ENCODE measurements around the gene MYO1C. TPM values are rescaled to one million over a fixed set of nuclear protein-coding genes. Genes with fewer than 3 reads are reported as not detected.

The MYO1C gene
- total and polyA plus RNA-seq, 2 experiments from 2014 or later = 197 to 218 TPM

GRCh38 chr17:1434150-1434549 lies 58.3 kb downstream of the MYO1C start:
- Histone ChIP-seq H3K27me3 (replicated peaks; ENCODE audit: insufficient read depth) (no peaks in the 10 kb centered on the region), H3K9me3 (ENCODE audit: low read depth) (no peaks in the 10 kb centered on the region), H3K4me1 (ENCODE audit: insufficient read depth) (peaks cover 15% of the 10 kb centered on the region), H3K79me2 (ENCODE audit: insufficient read depth) (peaks cover 100% of the 10 kb centered on the region), H3K36me3 (ENCODE audit: low read depth) (peaks cover 24% of the 10 kb centered on the region), H3K4me2 (ENCODE audit: unreplicated experiment) (no peak overlapping the region), H2AFZ (no peak overlapping the region), H3F3A (ENCODE audit: insufficient read depth) (peaks cover 24% of the 10 kb centered on the region), H3K27ac (no peak overlapping the region), H4K20me1 (ENCODE audit: insufficient read depth) (0 out of 2 replicates have a peak, but pooled peaks cover 17% of the 10 kb centered on the region), H3K4me3 (no peak overlapping the region), H3K9me2 (ENCODE audit: insufficient read depth) (no peaks in the 10 kb centered on the region), H3K9ac (no peak overlapping the region)
- DNase-seq = no peak
- in situ Hi-C loops (cut with MboI) = no loop called here
- 93 to 100% methylated on average over 3 of the region's 3 CpGs for WGBS, 2 experiments (ENCODE audit: low coverage in 1 of 2, low lambda C conversion rate in 2 of 2, missing lambda C conversion rate in 2 of 2)
- no peak for TF ChIP-seq EZH2 (IDR thresholded peaks at IDR 0.05; ENCODE audit: insufficient read depth, poor library complexity, severe bottlenecking)
- no peak for TF ChIP-seq EZH2phosphoT487 (IDR thresholded peaks at IDR 0.05; ENCODE audit: insufficient read depth, low read depth)

GRCh38 chr17:1431631-1432104 lies 60.8 kb downstream of the MYO1C start:
- no peaks in the 10 kb centered on the region for H3K9me3 ChIP-seq (ENCODE audit: low read depth)
- no peak overlapping the region for H3K27ac ChIP-seq
- H3K9ac ChIP-seq = no peak overlapping the region
- in situ Hi-C loops (cut with MboI) = no loop called here
- 0 out of 2 replicates have a peak, but pooled peaks cover 13% of the 10 kb centered on the region for H4K20me1 ChIP-seq (ENCODE audit: insufficient read depth)
- WGBS, 2 experiments (ENCODE audit: low coverage in 1 of 2, low lambda C conversion rate in 2 of 2, missing lambda C conversion rate in 2 of 2) = 98 to 100% methylated on average over 2 of the region's 2 CpGs
- no peak for DNase-seq
- no peaks in the 10 kb centered on the region for H3K4me1 ChIP-seq (ENCODE audit: insufficient read depth)
- no peak overlapping the region for H3K4me2 ChIP-seq (ENCODE audit: unreplicated experiment)
- no peaks in the 10 kb centered on the region for H3K27me3 ChIP-seq (replicated peaks; ENCODE audit: insufficient read depth)
- no peaks in the 10 kb centered on the region for H3K9me2 ChIP-seq (ENCODE audit: insufficient read depth)
- TF ChIP-seq EZH2phosphoT487 (IDR thresholded peaks at IDR 0.05; ENCODE audit: insufficient read depth, low read depth) = no peak
- TF ChIP-seq EZH2 (IDR thresholded peaks at IDR 0.05; ENCODE audit: insufficient read depth, poor library complexity, severe bottlenecking) = no peak
- H3F3A ChIP-seq (ENCODE audit: insufficient read depth) = peaks cover 15% of the 10 kb centered on the region; the same call in 1 of the 2 replicates
- H3K79me2 ChIP-seq (ENCODE audit: insufficient read depth) = peaks cover 100% of the 10 kb centered on the region
- H3K4me3 ChIP-seq = no peak overlapping the region
- H2AFZ ChIP-seq = no peak overlapping the region
- peaks cover 24% of the 10 kb centered on the region for H3K36me3 ChIP-seq (ENCODE audit: low read depth)

- H3K79me2 ChIP-seq (ENCODE audit: insufficient read depth) = peaks cover 92% of the 10 kb centered on the region
Observed at GRCh38 chr17:1423456-1424135, 68.9 kb downstream of the MYO1C start.

GRCh38 chr17:1422885-1423284 lies 69.6 kb downstream of the MYO1C start:
- H4K20me1 ChIP-seq (ENCODE audit: insufficient read depth) = peaks cover 24% of the 10 kb centered on the region; the same call in 1 of the 2 replicates

More at GRCh38 chr17:1423456-1424135, 68.9 kb downstream of the MYO1C start:
- peaks cover 28% of the 10 kb centered on the region for H3K36me3 ChIP-seq (ENCODE audit: low read depth)
- H3K4me3 ChIP-seq = peak overlapping the region; percentile 42; the same call in 1 of the 2 replicates
- no peaks in the 10 kb centered on the region for H3K9me2 ChIP-seq (ENCODE audit: insufficient read depth)
- peak overlapping the region; percentile 45 for H3K9ac ChIP-seq
- peak overlapping the region; percentile 84 for H3K27ac ChIP-seq
- H3K27me3 ChIP-seq (replicated peaks; ENCODE audit: insufficient read depth) = no peaks in the 10 kb centered on the region
- peaks cover 24% of the 10 kb centered on the region; the same call in 1 of the 2 replicates for H4K20me1 ChIP-seq (ENCODE audit: insufficient read depth)
- peak; percentile 24 for DNase-seq
- peak overlapping the region; percentile 59 for H3K4me2 ChIP-seq (ENCODE audit: unreplicated experiment)
- no peaks in the 10 kb centered on the region for H3K9me3 ChIP-seq (ENCODE audit: low read depth)
- TF ChIP-seq EZH2phosphoT487 (IDR thresholded peaks at IDR 0.05; ENCODE audit: insufficient read depth, low read depth) = no peak
- no peak for TF ChIP-seq EZH2 (IDR thresholded peaks at IDR 0.05; ENCODE audit: insufficient read depth, poor library complexity, severe bottlenecking)
- H3F3A ChIP-seq (ENCODE audit: insufficient read depth) = peaks cover 49% of the 10 kb centered on the region
- in situ Hi-C loops (cut with MboI) = no loop called here
- WGBS, 2 experiments (ENCODE audit: low coverage in 1 of 2, low lambda C conversion rate in 2 of 2, missing lambda C conversion rate in 2 of 2) = 69 to 72% methylated on average over 10 of the region's 10 CpGs
- no peak overlapping the region for H2AFZ ChIP-seq
- peaks cover 27% of the 10 kb centered on the region for H3K4me1 ChIP-seq (ENCODE audit: insufficient read depth)

More at GRCh38 chr17:1422885-1423284, 69.6 kb downstream of the MYO1C start:
- H3K27me3 ChIP-seq (replicated peaks; ENCODE audit: insufficient read depth) = no peaks in the 10 kb centered on the region
- H3K27ac ChIP-seq = peak overlapping the region; percentile 84
- H3K4me3 ChIP-seq = peak overlapping the region; percentile 42
- 8 to 10% methylated on average over 7 of the region's 7 CpGs for WGBS, 2 experiments (ENCODE audit: low coverage in 1 of 2, low lambda C conversion rate in 2 of 2, missing lambda C conversion rate in 2 of 2)
- H3K4me2 ChIP-seq (ENCODE audit: unreplicated experiment) = peak overlapping the region; percentile 59
- H3K9me3 ChIP-seq (ENCODE audit: low read depth) = no peaks in the 10 kb centered on the region
- H3K9ac ChIP-seq = peak overlapping the region; percentile 45
- no peaks in the 10 kb centered on the region for H3K9me2 ChIP-seq (ENCODE audit: insufficient read depth)
- peaks cover 49% of the 10 kb centered on the region for H3F3A ChIP-seq (ENCODE audit: insufficient read depth)
- peaks cover 27% of the 10 kb centered on the region for H3K4me1 ChIP-seq (ENCODE audit: insufficient read depth)
- TF ChIP-seq EZH2 (IDR thresholded peaks at IDR 0.05; ENCODE audit: insufficient read depth, poor library complexity, severe bottlenecking) (no peak), EZH2phosphoT487 (IDR thresholded peaks at IDR 0.05; ENCODE audit: insufficient read depth, low read depth) (no peak)
- no peak overlapping the region for H2AFZ ChIP-seq
- peaks cover 92% of the 10 kb centered on the region for H3K79me2 ChIP-seq (ENCODE audit: insufficient read depth)
- in situ Hi-C loops (cut with MboI) = no loop called here
- peaks cover 28% of the 10 kb centered on the region for H3K36me3 ChIP-seq (ENCODE audit: low read depth)
- DNase-seq = peak; percentile 98
